K562 (cell line): ENCODE results near the gene PARP15. TPM values are rescaled to one million over a fixed set of nuclear protein-coding genes. Genes with fewer than 3 reads are reported as not detected.

Source experiments
- ATAC-seq: fragments of 200-7000 bp; cut with Tn5 transposase; 3 replicates; pipeline ENCODE4 v1.9.1; 2020; ENCODE audit warnings: moderate library complexity
- BruUV-seq: library from RNA; stranded (reverse); fragments of 400-500 nt; replicated peaks from 2 replicates; lab custom pipeline; 2021; lab: Mats Ljungman, UMichigan
- CTCF ChIA-PET: fragments of 300-600 bp; formaldehyde crosslinking; extraction: SDS; loops from one replicate; lab custom pipeline; 2021; ENCODE audit warnings: low intra/inter-chr PET ratio; lab: Yijun Ruan, JAX
- POLR2A ChIA-PET: fragments of 300-600, 350-650 bp; sonication (Branson Sonifier 250); formaldehyde crosslinking; extraction: SDS; loops from one replicate; lab custom pipeline; 2021; ENCODE audit warnings: antibody characterized with exemption, inconsistent platforms; lab: Yijun Ruan, JAX
- DNase-seq, 4 experiments: peaks; one replicate each; pipeline versions ENCODE4 v3.0.0 to v3.0.0-alpha.2; 2011 to 2018; ENCODE audit warnings: low spot score in 3 of 4, mixed read lengths in 3 of 4; ENCODE audit errors: extremely low read depth in 1 of 4
- FAIRE-seq: peaks from 2 replicates; lab custom pipeline; 2011; peaks lifted over from hg19 to GRCh38; lab: Jason Lieb, UNC
- H2AFZ ChIP-seq: 2 replicates; pipeline ENCODE4 v1.6.0; 2011; ENCODE audit warnings: low read depth, low read length, control low read depth, inconsistent platforms
- H3K27ac ChIP-seq: fragments of 200-600 bp; 3 replicates; pipeline ENCODE4 v1.8.0; 2011; ENCODE audit warnings: low read depth, mild to moderate bottlenecking, control low read depth, inconsistent platforms, low read length, moderate library complexity, mixed read lengths; ENCODE audit errors: extremely low read depth
- H3K27me3 ChIP-seq, 2 experiments: fragments of 300-600 bp in 1 of 2; 2 replicates in 1 of 2; 3 replicates in 1 of 2; pipeline versions ENCODE4 v1.6.0 to v1.8.0; 2011; ENCODE audit warnings: inconsistent platforms in 2 of 2, low read length in 2 of 2, mild to moderate bottlenecking in 1 of 2, mixed read lengths in 1 of 2, moderate library complexity in 1 of 2; ENCODE audit not compliant: control insufficient read depth in 2 of 2, insufficient read depth in 2 of 2
- H3K36me3 ChIP-seq: fragments of 300-600 bp; 3 replicates; pipeline ENCODE4 v1.8.0; 2011; ENCODE audit warnings: mild to moderate bottlenecking, low read length, inconsistent platforms; ENCODE audit not compliant: control insufficient read depth, insufficient read depth
- H3K4me1 ChIP-seq, 2 experiments: fragments of 200-600 bp in 1 of 2; replicated peaks in 1 of 2; 2 replicates in 1 of 2; 3 replicates in 1 of 2; pipeline versions ENCODE4 v1.5.1 to v1.8.0; 2011; ENCODE audit warnings: inconsistent platforms in 2 of 2, low read length in 2 of 2, mild to moderate bottlenecking in 1 of 2, mixed read lengths in 1 of 2, moderate library complexity in 1 of 2; ENCODE audit not compliant: control insufficient read depth in 2 of 2, insufficient read depth in 2 of 2
- H3K4me2 ChIP-seq: 2 replicates; pipeline ENCODE4 v1.6.1; 2011; ENCODE audit warnings: low read length, control low read depth, inconsistent platforms, mixed read lengths; ENCODE audit not compliant: insufficient read depth
- H3K4me3 ChIP-seq: fragments of 200-600 bp; sonication (generic), shearing (Covaris generic); 2 replicates; pipeline ENCODE4 v1.5.1; 2016; ENCODE audit warnings: control low read depth, inconsistent platforms
- H3K79me2 ChIP-seq: fragments of 200-600 bp; 3 replicates; pipeline ENCODE4 v1.8.0; 2011; ENCODE audit warnings: low read length, inconsistent platforms; ENCODE audit not compliant: control insufficient read depth, insufficient read depth
- H3K9ac ChIP-seq, 2 experiments: 2 replicates each; pipeline versions ENCODE4 v1.6.0 to v1.6.1; 2011; ENCODE audit warnings: low read depth in 2 of 2, low read length in 2 of 2, control low read depth in 1 of 2, inconsistent platforms in 1 of 2, mild to moderate bottlenecking in 1 of 2, mixed read lengths in 1 of 2; ENCODE audit not compliant: insufficient read depth in 1 of 2
- H3K9me1 ChIP-seq: one replicate; pipeline ENCODE4 v1.6.0; 2011; ENCODE audit warnings: inconsistent platforms, mild to moderate bottlenecking, low read length, moderate library complexity; ENCODE audit not compliant: control insufficient read depth, insufficient read depth
- H3K9me3 ChIP-seq: replicated peaks from 2 replicates; pipeline ENCODE4 v1.5.1; 2011; ENCODE audit warnings: low read depth, low read length, inconsistent platforms; ENCODE audit not compliant: control insufficient read depth, insufficient read depth
- H4K20me1 ChIP-seq: replicated peaks from 2 replicates; pipeline ENCODE4 v1.6.1; 2011; ENCODE audit warnings: low read length, inconsistent platforms, mixed read lengths; ENCODE audit not compliant: control insufficient read depth, insufficient read depth
- ELK1 ChIP-seq: sonication (generic); formaldehyde crosslinking; IDR thresholded peaks from 2 replicates; pipeline ENCODE4 v1.8.1; 2022; ENCODE audit warnings: missing genetic modification reagents
- HNRNPUL1 ChIP-seq: fragments of 200-400 bp; formaldehyde crosslinking; IDR thresholded peaks from 2 replicates; pipeline ENCODE4 v1.6.1; 2017; ENCODE audit warnings: low read length
- PURB ChIP-seq: sonication (generic); formaldehyde crosslinking; IDR thresholded peaks from 2 replicates; pipeline ENCODE4 v1.9.0; 2021; ENCODE audit warnings: low read depth, mild to moderate bottlenecking, missing genetic modification reagents
- ZBTB17 ChIP-seq: fragments of 450-650 bp; formaldehyde crosslinking; IDR thresholded peaks from 2 replicates; pipeline ENCODE4 v1.4.0; 2020; ENCODE audit warnings: mild to moderate bottlenecking
- ZNF316 ChIP-seq: fragments of 450-650 bp; IDR thresholded peaks from 2 replicates; pipeline ENCODE4 v1.6.1; 2016
- WGBS: fragments of 100-300 bp; shearing (Covaris generic); methylation state at CpG from one replicate; pipeline ENCODE4 v1.1.6; 2016; ENCODE audit warnings: low coverage, mixed read lengths; ENCODE audit not compliant: insufficient coverage; ENCODE audit errors: missing lambda C conversion rate; 5-methylcytosine and 5-hydroxymethylcytosine counted together
- in situ Hi-C: fragments of 300-500 bp; cut with MboI; formaldehyde crosslinking; loops from 4 replicates; pipeline ENCODE4 v1.15.0; 2018; ENCODE audit warnings: inconsistent platforms, mixed read lengths
- intact Hi-C: fragments of 100-400 bp; cut with micrococcal nuclease; formaldehyde crosslinking; loops from 2 replicates; pipeline ENCODE4 v1.14.2; 2022
- polyA plus RNA-seq, 8 experiments: library from polyadenylated mRNA; depleted of rRNA in 4 of 8; stranded (reverse) in 5 of 8; unstranded in 3 of 8; fragments of >200 nt; fragmentation: Nextera tagmentation in 2 of 8; fragmentation: Illumina TruSeq in 1 of 8; extraction: Ambion mirVana in 2 of 8; extraction: Trizol in 1 of 8; gene quantifications; 2 replicates each; pipeline versions ENCODE4 v1.2.1 to v1.2.3, GENCODE V29; 2011 to 2014; ENCODE audit warnings: inconsistent platforms in 1 of 8, missing spikeins in 1 of 8
- total RNA-seq, 7 experiments: library from RNA; depleted of rRNA in 6 of 7; stranded (reverse); fragments of >200 nt in 6 of 7; fragmentation: Illumina TruSeq in 2 of 7; extraction: Trizol in 2 of 7; gene quantifications; 2 replicates each; pipeline versions ENCODE4 v1.2.1 to v1.2.3, GENCODE V29; 2011 to 2021; ENCODE audit warnings: low replicate concordance in 1 of 7
- TF ChIP-seq, protein P1 (sequence below): fragments of 250-450 bp; sonication (Bioruptor Pico); IDR thresholded peaks from 2 replicates; pipeline ENCODE4 v1.8.0; 2021; ENCODE audit warnings: borderline replicate concordance, mild to moderate bottlenecking, moderate library complexity; ENCODE audit not compliant: poor library complexity, severe bottlenecking

The PARP15 gene
- total and polyA plus RNA-seq, 9 of the 15 experiments (the other 6 are each of a cell fraction or from before 2014, with no cell fraction given), result 0.05 to 0.40 (median 0.13) TPM

DNA sequence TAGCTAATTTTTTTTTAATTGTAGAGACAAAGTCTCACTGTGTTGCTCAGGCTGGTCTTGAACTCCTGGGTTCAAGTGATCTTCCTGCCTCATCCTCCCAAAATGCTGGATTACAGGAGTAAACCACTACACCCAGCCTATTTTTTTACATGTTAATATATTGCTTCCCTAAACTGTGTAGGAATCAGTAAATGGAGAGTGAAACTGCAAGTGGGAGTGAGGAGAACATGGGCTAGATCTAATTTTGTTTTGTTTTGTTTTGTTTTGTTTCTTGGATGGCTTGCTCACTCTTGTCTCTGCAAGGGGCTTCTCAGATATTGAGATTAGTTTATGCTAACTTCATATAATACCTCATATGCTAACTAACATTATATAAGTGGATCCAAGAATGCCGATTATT lies 31.5 kb downstream of the PARP15 start:
- Histone ChIP-seq H2AFZ (no peak overlapping the region), H3K4me3 (no peak overlapping the region), H3K79me2 (no peaks in the 10 kb centered on the region), H3K9me3 (no peaks in the 10 kb centered on the region; the same call in 1 of the 2 replicates), H3K4me1 (no peaks in the 10 kb centered on the region), H3K9ac (no peak overlapping the region), H3K36me3 (no peaks in the 10 kb centered on the region), H3K27me3 (peaks cover 0 to 3% of the 10 kb centered on the region in 2 experiments; a peak in 2 of 5 replicates), H3K4me2 (no peak overlapping the region), H3K27ac (no peak overlapping the region), H4K20me1 (no peaks in the 10 kb centered on the region), H3K9me1 (no peaks in the 10 kb centered on the region)
- ATAC-seq (no peak), FAIRE-seq (no peak), DNase-seq (no peak)
- in situ Hi-C loops (no loop called here), intact Hi-C loops (no loop called here)
- ChIA-PET CTCF (no interaction called here), POLR2A (no interaction called here)
- TF ChIP-seq HNRNPUL1, result no peak
- WGBS, result 8% methylated on average over 1 of the region's 1 CpG
- no TSS peak for BruUV-seq

- intact Hi-C loops (no loop called here), in situ Hi-C loops (no loop called here)
- ChIA-PET CTCF (no interaction called here), POLR2A (no interaction called here)
- Histone ChIP-seq H4K20me1 (no peaks in the 10 kb centered on the region), H3K4me3 (no peak overlapping the region), H3K9me1 (no peaks in the 10 kb centered on the region), H2AFZ (no peak overlapping the region)
- no TSS peak for BruUV-seq
- TF ChIP-seq PURB (CRISPR knock-in tag), result no peak
- TF ChIP-seq, protein P1, sequence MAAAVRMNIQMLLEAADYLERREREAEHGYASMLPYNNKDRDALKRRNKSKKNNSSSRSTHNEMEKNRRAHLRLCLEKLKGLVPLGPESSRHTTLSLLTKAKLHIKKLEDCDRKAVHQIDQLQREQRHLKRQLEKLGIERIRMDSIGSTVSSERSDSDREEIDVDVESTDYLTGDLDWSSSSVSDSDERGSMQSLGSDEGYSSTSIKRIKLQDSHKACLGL (CRISPR knock-in tag), result no peak
- no peak for TF ChIP-seq ZBTB17 (CRISPR knock-in tag)
- 0 out of 2 replicates have a peak, but pooled peaks have one; percentile 11 for TF ChIP-seq ZNF316
- TF ChIP-seq ELK1, result no peak
- TF ChIP-seq, all 486 proteins: peak for 1
- WGBS, result 19% methylated on average over 7 of the region's 7 CpGs
- no peak overlapping the region for H3K27ac ChIP-seq
- H3K79me2 ChIP-seq, result no peaks in the 10 kb centered on the region
- H3K4me1 ChIP-seq, result no peaks in the 10 kb centered on the region
- DNase-seq (no peak), FAIRE-seq (no peak), ATAC-seq (no peak)
- H3K9ac ChIP-seq, result no peak overlapping the region
- H3K36me3 ChIP-seq, result no peaks in the 10 kb centered on the region
- H3K9me3 ChIP-seq, result no peaks in the 10 kb centered on the region; the same call in 1 of the 2 replicates
- H3K4me2 ChIP-seq, result no peak overlapping the region
- H3K27me3 ChIP-seq, result peaks cover 0 to 3% of the 10 kb centered on the region in 2 experiments; a peak in 2 of 5 replicates
Observed at GRCh38 chr3:122609798-122610559, 32.5 kb downstream of the PARP15 start.
